Left lung (tissue), 10 donors: Measurements from ENCODE around the gene ABAT. TPM values are rescaled to one million over a fixed set of nuclear protein-coding genes. Genes with fewer than 3 reads are reported as not detected.

Experiments used
- ATAC-seq: fragments of 200-7000 bp; cut with Tn5 transposase; one replicate; pipeline ENCODE4 v1.9.1; 2020; ENCODE audit warnings: moderate library complexity
- DNase-seq, 4 donors: peaks; one replicate each; pipeline ENCODE4 v3.0.0-alpha.2; 2013 to 2020
- H3K27ac ChIP-seq, 2 donors: fragments of 200-600 bp; sonication (generic) in 1 of 2; one replicate each; pipeline versions ENCODE4 v1.5.0 to v1.8.0; 2020 to 2021
- H3K27me3 ChIP-seq, 2 donors: fragments of 200-600 bp; sonication (generic) in 1 of 2; one replicate each; pipeline versions ENCODE4 v1.5.0 to v1.8.0; 2020 to 2021
- H3K36me3 ChIP-seq, 2 donors: fragments of 200-600 bp; sonication (generic) in 1 of 2; one replicate each; pipeline versions ENCODE4 v1.5.0 to v1.8.0; 2020 to 2021
- H3K4me1 ChIP-seq, 2 donors: fragments of 200-600 bp; one replicate each; pipeline ENCODE4 v1.8.0; 2021
- H3K4me3 ChIP-seq, 2 donors: fragments of 200-600 bp; sonication (generic) in 1 of 2; one replicate each; pipeline versions ENCODE4 v1.5.0 to v1.8.0; 2020 to 2021; ENCODE audit warnings: mild to moderate bottlenecking in 1 of 2
- H3K9me3 ChIP-seq, 2 donors: fragments of 200-600 bp; sonication (generic) in 1 of 2; one replicate each; pipeline versions ENCODE4 v1.5.0 to v1.8.0; 2020 to 2021
- intact Hi-C, 2 donors: fragments of 100-400 bp; cut with DNase I; formaldehyde crosslinking; loops; one replicate each; pipeline versions ENCODE4 v1.11.2 to v1.14.2; 2022
- polyA plus RNA-seq, 6 donors: library from polyadenylated mRNA; unstranded; fragments of 120-200 nt; gene quantifications; one replicate each; pipeline ENCODE4 v1.2.1, GENCODE V29; 2013; ENCODE audit not compliant: insufficient read length in 6 of 6
- total RNA-seq, 2 donors: library from RNA; stranded (reverse); fragmentation: NEBNext Ultra II Directional; extraction: Animal tissue kit (Norgen Biotek cat#: 25700); gene quantifications; one replicate each; pipeline ENCODE4 v1.2.1, GENCODE V29; 2021
- TF ChIP-seq, protein P1 (sequence below), 2 donors: fragments of 200-600 bp; sonication (generic) in 1 of 2; IDR thresholded peaks; one replicate each; pipeline versions ENCODE4 v1.5.0 to v1.8.0; 2021; ENCODE audit warnings: antibody characterized with exemption in 2 of 2
- donor health status: DM: no; HTN: yes; CAD: no.
- donor health status: DM: no; HTN: no; CAD: no.

Gene ABAT
- total and polyA plus RNA-seq, 8 donors = 8.0 to 42.6 (median 35.3) TPM

DNA sequence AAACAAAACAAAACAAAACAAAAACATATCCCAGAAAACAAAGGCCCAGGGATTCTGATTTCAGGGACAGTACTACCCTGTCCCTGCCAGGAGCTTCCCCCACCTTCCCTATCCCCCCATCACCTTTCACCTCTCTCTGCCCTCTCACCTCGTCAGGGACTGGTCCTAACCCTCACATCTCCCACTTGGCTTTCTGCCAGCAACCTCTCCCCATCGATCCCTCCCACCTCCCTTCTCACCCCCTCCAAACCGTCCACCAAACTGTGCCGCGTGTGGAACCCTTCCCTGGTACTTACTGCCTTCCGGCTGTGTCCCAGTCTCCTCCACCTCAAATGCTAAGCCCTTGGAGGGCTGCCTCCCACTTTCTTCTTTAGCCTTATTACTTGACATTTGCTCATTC is 86.7 kb downstream of the ABAT start:
- Histone ChIP-seq H3K27me3 (no peaks in the 10 kb centered on the region), H3K36me3 (no peaks in the 10 kb centered on the region), H3K9me3 (no peaks in the 10 kb centered on the region), H3K4me1 (no peaks in the 10 kb centered on the region), H3K4me3 (no peak overlapping the region), H3K27ac (no peak overlapping the region)
- no peak for DNase-seq
- intact Hi-C loops = no loop called here
- TF ChIP-seq, protein P1, sequence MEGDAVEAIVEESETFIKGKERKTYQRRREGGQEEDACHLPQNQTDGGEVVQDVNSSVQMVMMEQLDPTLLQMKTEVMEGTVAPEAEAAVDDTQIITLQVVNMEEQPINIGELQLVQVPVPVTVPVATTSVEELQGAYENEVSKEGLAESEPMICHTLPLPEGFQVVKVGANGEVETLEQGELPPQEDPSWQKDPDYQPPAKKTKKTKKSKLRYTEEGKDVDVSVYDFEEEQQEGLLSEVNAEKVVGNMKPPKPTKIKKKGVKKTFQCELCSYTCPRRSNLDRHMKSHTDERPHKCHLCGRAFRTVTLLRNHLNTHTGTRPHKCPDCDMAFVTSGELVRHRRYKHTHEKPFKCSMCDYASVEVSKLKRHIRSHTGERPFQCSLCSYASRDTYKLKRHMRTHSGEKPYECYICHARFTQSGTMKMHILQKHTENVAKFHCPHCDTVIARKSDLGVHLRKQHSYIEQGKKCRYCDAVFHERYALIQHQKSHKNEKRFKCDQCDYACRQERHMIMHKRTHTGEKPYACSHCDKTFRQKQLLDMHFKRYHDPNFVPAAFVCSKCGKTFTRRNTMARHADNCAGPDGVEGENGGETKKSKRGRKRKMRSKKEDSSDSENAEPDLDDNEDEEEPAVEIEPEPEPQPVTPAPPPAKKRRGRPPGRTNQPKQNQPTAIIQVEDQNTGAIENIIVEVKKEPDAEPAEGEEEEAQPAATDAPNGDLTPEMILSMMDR (IDR thresholded peaks at IDR 0.05) = no peak
- no peak for ATAC-seq

DNA sequence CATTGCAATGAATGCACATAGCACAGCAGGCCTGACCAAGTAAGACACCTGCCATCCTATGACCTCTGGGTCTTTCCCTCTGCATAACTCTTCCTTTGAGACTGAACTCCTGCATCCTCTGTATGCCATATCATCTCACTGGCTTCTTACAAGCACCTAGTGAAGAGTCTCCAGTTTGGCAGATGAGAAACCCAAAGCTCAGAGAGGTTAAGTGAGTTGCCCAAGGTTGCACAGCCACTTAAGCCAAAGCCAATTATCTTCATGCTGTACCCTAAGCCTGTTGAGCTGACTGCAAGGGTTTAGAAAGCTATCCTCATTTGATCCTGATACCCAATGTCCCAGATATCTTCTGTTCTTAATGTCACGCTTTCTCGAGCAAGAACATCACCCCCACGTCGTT is 87.8 kb downstream of the ABAT start:
- DNase-seq (no peak), ATAC-seq (no peak)
- Histone ChIP-seq H3K27me3 (no peaks in the 10 kb centered on the region), H3K36me3 (no peaks in the 10 kb centered on the region), H3K27ac (no peak overlapping the region), H3K9me3 (no peaks in the 10 kb centered on the region), H3K4me3 (no peak overlapping the region), H3K4me1 (no peaks in the 10 kb centered on the region)
- TF ChIP-seq, protein P1 (IDR thresholded peaks at IDR 0.05) = no peak
- intact Hi-C loops = no loop called here

DNA sequence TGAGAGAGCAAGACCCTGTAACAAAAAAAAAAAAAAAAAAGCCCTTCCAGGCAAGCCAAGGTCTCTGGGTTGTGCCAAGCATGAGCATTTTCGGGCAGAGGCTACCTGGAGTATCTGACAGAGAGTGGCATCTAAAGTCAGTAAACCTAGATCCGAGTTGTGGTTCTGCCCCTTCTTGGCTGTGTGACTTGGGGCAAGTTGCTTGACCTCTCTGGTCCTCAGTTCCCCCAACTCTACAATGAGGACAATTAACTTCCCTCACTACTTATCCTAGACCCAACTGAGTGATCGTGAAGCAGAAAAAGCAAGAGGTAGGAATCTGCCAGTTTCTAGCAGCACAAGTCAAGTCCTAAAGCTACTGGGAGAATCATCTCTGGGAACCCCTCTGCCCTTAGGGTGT is 88.7 kb downstream of the ABAT start:
- H3K4me1 ChIP-seq = no peaks in the 10 kb centered on the region
- intact Hi-C loops = no loop called here
- no peak overlapping the region for H3K4me3 ChIP-seq
- no peak overlapping the region for H3K27ac ChIP-seq
- peaks cover 0 to 4% of the 10 kb centered on the region in 2 donors for H3K36me3 ChIP-seq
- TF ChIP-seq, protein P1 (IDR thresholded peaks at IDR 0.05) = no peak
- no peaks in the 10 kb centered on the region for H3K9me3 ChIP-seq
- DNase-seq = no peak
- no peak for ATAC-seq
- no peaks in the 10 kb centered on the region for H3K27me3 ChIP-seq

DNA sequence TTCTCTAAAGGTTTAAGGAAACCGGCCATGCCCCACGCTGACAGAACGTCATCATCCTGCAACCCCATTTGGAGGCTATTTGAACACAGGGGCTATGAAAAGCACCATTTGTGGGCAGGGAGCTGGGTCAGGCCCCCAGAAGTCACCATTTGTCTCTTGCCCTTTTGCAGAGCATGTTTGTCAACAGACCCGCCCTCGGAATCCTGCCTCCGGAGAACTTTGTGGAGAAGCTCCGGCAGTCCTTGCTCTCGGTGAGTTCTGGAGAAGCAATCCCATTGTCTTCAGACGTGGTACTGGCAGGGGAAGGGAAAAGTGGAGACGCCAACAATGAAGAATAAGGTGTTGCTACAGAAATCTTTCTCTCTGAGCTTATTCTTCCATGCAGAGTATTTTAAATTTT is 89.5 kb downstream of the ABAT start:
- TF ChIP-seq, protein P1 (IDR thresholded peaks at IDR 0.05) = no peak
- Histone ChIP-seq H3K4me1 (no peaks in the 10 kb centered on the region), H3K9me3 (no peaks in the 10 kb centered on the region), H3K27ac (no peak overlapping the region), H3K4me3 (no peak overlapping the region), H3K27me3 (no peaks in the 10 kb centered on the region), H3K36me3 (peaks cover 0 to 11% of the 10 kb centered on the region in 2 donors)
- no peak for DNase-seq
- ATAC-seq = no peak
- intact Hi-C loops = no loop called here

DNA sequence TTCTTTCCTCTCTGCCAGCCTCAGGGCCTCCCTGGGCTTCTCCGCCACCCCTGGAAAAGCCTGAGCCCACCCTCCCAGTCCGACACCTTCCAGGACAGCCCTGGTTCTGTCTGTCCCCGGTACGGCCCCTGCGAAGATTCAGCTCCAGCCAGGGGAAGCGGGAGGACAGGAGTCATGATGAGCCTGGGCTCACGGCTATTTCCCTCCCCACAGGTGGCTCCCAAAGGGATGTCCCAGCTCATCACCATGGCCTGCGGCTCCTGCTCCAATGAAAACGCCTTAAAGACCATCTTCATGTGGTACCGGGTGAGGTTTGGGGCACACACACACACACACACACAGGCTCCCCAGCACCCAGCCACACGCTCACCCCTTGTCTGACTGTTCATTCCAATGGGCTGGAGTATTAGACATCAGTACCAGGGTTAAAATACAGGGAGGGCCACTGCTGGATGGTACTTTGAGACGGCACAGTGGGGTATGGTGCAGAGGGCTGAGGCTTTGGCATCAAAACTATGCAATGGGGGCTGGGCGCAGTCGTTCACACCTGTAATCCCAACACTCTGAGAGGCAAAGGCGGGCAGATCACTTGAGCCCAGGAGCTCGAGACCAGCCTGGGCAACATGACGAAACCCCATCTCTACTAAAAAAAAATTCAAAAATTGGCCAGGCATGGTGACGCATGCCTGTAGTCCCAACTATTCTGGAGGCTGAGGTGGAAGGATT is 90.3 kb downstream of the ABAT start:
- intact Hi-C loops = no loop called here
- H3K4me1 ChIP-seq = no peaks in the 10 kb centered on the region
- no peaks in the 10 kb centered on the region for H3K27me3 ChIP-seq
- H3K9me3 ChIP-seq = no peaks in the 10 kb centered on the region
- H3K4me3 ChIP-seq = no peak overlapping the region
- DNase-seq (no peak), ATAC-seq (no peak)
- TF ChIP-seq, protein P1 (IDR thresholded peaks at IDR 0.05) = no peak
- H3K36me3 ChIP-seq = peaks cover 0 to 15% of the 10 kb centered on the region in 2 donors
- H3K27ac ChIP-seq = no peak overlapping the region
